RCC 7860 (cell line): Measurements from ENCODE around the gene CPN2.

ENCODE experiments used
- DNase-seq: peaks from one replicate; pipeline ENCODE4 v3.0.0-alpha.2; 2015; ENCODE audit warnings: low spot score
- FAIRE-seq: peaks from 2 replicates; lab custom pipeline; 2012; peaks lifted over from hg19 to GRCh38; lab: Jason Lieb, UNC

CPN2 gene

DNA sequence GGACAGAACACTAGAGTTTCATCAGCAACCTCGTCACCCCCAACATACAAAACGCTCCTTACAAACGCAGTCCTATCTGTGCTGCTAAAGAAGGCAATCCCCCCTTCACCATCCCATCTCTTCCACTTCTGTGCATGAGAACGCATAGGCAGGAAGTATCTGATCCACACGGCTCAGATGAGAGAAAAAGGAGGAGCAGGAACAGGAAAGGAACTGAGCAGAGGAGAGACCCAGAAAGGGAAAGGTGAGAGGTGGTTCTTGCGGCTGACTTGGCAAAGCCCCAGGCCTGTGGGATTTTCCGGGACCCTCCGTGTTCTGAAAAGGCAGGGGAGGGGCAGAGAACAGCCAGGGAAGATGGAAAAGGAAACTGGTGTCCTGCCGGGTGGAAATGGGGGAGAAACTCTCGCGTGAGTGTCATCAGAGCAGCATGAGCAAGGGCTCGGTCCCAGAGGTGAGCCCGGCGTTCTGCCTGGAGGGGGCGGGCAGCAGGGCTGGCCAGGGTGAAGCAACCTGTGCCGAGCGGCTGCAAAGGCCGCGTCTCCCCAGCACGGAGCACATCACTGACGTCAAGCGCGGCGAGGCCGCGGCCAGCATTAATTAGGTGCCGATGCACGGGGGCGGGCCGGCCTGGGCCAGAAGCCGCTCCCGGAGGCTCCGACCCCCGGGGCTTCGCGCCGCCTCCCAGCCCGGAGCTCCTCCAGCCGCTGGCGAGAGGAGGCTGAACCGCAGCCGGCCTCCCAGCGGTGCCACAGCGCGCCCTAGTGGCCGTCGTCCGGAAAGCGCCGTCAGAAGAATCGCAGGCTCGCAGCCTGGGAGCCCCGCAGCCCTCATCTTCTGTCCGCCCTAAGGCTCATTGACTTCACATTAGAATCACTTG is 35.8 kb downstream of the CPN2 start:
- FAIRE-seq, result no peak
- peak; percentile 61 for DNase-seq

DNA sequence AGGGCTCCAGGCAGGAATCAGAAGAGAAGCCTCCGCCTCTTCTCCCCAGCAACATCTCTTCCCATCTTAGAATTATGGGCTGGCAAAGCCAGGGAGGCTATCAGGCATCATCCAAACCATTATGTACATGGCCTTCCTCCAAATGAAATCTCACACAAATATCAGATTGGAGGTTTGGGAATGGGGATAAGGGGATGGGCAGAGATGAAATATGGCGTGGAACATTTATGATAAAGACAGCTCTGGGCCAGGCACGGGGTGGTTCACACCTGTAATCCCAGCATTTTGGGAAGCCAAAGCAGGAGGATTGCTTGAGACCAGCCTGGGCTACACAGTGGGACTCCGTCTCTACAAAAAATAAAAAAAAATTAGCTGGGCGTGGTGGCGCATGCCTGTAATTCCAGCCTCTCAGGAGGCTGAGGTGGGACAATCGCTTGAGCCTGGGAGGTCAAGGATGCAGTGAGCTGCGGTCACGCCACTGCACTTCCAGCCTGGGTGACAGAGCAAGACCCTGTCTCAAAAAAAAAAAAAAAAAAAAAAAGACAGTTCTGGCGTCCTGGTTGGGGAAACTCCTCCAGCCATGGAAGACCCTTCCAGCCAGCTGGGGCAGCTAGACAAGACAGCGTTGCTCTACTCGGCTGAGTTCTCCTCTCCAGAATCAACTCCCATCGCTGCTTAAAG is 36.6 kb downstream of the CPN2 start:
- FAIRE-seq, result no peak

DNA sequence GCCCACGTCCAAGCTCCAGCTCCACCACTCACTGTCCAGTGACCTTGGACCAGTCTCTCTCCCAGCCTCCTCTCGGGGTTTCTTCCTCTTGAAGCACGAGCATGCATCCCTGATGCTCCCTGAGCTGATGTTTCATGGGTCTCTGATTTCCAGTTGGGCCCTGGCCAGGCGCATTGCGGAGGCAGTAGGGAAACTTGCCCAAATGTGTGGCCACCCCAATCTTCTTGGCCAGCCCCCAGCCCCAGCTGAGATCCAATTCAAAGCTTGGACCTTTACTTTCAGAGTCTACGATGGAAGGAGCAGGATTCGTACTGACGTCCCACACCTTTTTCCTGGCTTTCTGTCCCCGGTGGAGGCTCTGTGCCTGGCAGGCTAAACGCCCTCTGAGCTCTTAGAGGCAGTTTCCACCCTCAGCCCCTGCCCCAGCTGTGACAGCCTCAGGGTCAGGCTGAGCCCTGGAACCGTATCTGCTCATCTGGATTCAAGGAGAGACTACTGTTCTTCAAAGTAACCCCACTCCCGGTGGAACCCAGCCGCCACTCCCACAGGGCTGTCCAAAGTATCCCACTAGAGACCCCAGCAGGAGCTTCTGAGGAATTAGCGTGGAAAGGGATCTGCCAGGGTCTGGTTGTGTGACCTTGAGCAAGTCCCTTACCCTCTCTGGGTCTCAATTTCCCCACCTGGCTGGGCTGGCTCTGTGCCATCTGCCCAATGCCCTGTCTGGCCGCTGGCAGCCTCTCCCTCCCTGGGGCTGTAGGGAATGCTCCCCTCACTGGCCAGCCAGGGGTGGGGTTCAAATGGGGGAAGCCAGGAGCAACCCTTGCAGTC is 37.4 kb downstream of the CPN2 start:
- DNase-seq, result no peak
- FAIRE-seq, result no peak

More for the DNA sequence above, 36.6 kb downstream of the CPN2 start:
- DNase-seq, result no peak

DNA sequence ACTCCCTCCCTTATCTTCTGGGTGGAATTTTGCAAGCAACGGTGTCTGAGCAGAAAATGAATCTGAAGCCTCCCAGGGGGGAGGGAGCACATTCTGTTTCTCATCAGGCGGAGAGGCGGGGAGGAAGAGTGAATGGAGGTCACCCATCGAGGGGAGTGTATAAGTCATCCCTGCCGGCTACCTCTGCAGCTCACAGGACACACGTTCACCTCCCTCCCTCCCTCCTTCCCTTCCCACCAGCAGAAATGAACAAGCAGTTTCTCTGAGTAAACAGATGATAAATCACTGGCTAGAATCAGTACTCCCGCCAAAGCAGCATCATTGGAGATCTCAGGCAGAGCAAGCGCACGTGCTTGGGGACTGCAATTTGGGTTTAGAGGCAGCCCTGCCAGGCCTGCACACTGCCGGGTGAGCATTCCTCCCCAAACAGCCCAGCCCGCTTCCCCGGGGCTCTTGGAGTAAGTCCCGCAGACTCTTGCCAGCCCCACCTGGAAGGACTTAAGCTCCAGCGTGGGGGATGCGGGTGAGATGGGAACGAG is 38.3 kb downstream of the CPN2 start:
- FAIRE-seq, result peak; percentile 65
- DNase-seq, result peak; percentile 80

DNA sequence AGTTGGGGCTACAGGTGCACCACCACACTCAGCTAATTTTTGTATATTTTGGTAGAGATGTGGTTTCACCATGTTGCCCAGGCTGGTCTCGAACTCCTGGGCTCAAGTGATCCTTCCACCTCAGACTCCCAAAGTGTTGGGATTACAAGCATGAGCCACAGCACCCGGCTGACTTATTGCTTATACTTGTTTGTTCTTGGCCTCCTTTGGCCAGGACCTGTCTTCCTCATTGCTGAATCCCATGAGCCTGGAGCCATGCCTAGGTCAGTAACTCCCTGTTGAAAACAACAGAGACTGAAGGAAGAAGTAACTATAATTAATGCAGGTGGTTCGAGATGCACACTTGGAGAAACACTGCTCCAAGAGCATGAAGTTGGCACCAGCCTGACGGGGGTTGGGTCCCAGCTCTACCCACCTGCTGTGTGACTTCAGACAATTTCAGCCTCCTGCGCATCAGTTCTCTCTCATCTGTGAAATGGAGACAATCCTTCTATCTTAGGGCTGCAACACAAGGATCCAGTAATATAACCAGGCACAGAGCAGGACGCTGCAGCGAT is 38.9 kb downstream of the CPN2 start:
- FAIRE-seq (no peak), DNase-seq (no peak)

DNA sequence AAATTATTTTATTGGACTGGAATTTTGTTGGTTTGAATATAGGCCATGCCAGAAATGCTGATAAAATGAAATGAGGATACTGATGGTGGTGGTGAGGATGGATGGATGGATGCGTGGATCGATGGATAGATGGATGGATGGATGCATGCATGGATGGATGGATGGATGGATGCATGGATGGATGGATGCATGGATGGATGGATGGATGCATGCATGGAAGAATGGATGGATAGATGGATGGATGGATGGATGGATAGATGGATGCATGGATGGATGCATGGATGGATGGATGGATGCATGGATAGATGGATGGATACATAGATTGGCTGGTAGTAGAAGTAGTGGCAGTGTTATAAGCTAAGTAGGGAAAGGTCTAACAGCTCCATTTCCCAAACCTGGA is 40.1 kb downstream of the CPN2 start:
- DNase-seq (no peak), FAIRE-seq (no peak)

DNA sequence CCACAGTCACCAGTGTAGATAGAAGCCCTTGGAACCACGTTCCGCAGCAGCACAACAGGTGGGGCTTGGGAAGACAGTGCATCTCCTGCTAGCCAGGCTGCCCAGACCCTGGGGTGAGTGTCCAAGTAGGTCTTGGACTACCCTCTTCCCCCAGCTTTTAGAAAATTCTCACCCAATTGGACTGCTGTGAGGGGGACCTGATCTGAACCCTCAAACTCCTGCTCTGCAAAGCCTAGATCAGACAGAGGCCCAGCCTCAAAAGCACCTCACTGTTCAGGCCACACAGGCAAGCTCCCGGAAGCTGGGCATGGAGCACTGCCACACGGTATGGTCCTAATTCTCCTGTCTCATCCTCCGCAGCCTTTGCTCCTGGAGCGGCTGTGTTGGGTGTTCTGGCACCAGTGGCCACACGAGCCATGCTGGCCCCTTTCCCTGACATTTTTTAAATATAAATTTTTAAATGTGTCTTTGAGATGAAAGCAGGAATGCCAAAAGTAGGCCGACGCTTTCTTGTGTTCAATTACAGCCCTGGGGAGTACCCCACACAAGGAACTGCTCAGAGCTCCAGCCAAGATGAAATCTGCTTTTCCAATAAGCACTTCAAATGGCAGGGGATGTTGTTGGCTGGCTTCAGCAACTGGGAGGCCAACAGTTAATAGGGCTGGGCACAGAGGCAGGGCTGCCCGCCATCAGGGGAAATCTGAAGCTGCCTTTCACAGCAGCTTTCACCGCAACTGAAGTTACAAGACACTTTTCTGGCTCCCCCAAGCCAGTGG is 40.9 kb downstream of the CPN2 start:
- DNase-seq (no peak), FAIRE-seq (no peak)

DNA sequence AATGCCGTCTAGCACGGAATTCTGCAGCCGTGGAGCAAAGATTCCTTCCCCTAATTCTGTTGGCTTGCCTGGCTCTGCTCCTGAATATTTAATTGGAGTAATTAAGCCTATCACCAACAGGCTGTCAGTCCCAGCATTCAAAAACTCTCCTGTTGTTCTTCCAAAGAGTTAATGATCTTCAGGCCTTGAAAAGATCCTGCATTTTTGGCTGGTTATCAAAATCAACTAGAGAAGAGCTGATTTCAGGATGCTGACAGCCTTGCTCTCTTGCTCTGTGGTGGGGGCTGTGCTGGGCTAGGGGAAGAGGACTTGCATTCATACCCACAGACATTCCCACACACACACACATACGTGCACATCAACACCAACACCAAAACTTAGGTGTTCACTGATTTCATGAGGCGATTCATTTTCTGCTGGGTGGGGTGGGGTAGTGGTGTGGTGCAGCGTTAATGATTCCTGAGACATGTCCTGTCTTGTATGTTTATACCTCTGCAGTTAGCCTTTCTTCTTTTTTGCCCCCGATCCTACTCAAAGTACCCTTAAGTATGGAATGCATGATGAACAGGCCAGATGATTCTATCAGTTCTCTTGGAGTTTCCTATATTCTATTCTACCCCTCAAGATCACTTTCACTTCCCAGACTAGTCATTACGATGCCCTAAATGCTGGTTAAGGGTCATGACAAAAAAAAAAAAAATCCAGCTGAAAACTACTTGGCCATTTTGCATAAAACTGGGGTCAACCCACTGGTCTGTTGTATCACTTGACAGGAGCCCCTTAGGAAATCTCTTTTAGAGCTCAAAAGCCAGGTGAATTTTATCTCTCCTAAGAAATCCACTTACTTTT is 42.3 kb downstream of the CPN2 start:
- FAIRE-seq, result peak; percentile 54
- DNase-seq, result no peak

DNA sequence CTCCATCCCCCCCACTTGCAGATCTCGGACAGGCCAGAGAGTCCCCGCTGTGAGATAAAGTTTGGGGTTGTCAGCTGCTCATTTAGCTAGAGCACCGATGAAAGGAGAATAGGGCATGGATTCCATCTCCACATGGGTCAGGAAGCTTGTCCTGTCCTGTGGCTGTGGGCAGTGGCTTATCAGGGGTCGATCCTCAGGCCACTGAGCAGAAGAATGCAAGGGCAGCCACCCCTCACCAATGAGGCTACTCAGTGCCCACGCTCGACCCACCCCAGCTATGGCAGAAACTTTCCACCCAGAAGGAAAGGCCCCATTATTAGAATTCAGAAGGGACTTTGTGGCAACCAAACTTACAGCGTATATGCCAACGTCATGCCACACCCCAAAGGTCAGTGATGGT is 43.3 kb downstream of the CPN2 start:
- FAIRE-seq (no peak), DNase-seq (no peak)

DNA sequence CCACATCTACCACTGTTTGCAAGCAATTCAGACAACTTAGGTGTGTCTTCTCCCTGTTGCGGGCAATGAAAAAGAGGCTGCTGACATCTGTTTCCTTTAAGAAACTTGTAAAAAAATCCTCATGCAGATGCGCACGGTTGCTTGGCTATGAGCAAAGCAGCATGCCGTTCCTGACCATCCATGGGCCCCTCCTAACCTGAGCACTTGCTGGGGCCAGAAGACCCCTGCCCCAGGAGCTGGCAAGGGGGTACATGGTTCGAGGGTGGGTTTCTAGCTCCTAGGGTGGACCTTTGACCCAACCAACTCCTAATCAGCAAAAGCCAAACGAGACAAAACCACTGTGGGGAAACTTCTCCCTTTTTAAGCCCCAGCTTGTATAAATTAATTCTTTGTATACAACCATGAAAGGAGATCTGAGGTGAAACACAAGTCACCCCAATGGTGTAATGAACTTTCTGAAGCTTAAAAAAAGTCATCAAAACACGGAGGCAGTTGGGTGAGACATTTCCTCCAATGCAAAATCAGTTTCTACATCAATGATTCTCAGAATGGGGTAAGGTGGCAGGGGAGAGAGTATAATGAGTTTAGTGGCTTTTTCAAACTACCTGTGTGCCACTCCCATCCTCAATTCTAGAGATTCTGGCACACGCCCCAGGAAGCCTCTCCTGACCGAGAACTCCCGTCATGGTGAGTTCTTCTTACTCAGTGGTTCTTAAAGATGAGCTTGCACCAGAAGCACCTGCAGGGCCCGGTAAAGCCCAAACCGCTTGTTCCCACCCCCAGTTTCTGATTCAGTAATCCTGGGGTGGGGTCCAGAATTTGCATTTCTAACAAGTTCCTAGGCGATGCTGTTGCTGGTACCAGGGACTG is 44.1 kb downstream of the CPN2 start:
- FAIRE-seq (no peak), DNase-seq (no peak)

DNA sequence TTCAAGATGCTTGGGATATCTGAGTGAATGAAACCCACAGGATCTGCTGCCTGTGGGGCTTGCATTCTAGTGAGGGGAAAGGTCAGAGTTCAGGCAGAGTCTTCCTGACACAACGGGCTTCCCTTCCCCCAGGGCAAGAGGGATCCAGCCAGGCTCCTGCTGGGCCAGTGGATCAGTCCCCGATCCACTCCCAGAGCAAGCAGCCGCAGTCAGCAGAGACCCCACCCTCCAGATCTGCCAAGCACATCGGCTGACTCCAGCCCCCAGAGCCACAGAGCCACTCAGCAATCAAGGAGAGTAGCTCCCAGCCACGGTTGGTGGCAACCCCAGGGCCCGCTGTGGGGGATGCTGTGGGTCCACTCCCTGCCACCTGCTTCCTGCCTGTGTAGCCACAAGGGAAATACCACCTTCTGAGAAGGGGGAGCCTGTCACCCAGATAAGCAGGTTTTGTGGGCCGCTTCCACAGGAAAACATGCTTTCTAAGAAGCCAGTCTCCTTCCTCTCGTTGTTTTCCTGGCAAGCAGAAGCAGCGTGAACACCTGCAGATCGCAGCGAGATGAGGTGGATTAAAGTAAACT is 44.9 kb downstream of the CPN2 start:
- FAIRE-seq (no peak), DNase-seq (no peak)

DNA sequence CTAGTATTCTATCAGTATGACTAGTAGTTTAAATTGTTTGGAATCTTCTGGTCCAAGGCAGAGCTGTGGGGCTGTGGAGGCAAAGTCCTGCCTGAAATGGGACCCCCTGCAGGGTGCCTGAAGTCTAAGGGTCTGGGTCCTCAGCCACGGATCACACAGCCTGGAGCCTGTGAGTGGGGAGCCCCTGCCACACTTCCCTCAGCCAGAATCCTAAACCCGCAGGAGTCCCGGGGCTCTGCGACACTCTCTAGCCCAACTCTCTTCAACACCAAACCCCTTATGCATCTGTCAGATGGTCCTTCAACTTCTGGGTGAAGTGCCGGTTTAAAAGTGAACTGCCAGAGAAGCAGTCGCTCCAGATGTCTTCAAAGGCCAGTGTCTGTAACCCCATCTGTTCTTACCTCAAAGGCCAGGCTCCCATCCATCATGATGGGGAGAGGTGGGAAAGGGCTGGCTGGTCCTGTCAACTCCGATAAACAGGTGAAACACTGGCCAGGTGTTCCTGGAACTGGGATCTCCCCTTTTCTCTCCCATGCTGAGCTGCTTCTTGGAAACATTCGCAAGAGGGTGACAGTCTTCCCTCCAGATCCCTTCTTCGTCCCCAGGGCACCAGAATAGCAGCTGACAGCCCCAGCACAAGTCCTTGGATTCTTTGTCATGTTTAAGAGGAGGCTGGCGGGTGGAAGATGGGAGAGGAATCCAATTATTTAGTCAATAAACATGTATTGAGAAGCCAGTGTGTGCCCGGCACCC is 45.6 kb downstream of the CPN2 start:
- DNase-seq (no peak), FAIRE-seq (no peak)

DNA sequence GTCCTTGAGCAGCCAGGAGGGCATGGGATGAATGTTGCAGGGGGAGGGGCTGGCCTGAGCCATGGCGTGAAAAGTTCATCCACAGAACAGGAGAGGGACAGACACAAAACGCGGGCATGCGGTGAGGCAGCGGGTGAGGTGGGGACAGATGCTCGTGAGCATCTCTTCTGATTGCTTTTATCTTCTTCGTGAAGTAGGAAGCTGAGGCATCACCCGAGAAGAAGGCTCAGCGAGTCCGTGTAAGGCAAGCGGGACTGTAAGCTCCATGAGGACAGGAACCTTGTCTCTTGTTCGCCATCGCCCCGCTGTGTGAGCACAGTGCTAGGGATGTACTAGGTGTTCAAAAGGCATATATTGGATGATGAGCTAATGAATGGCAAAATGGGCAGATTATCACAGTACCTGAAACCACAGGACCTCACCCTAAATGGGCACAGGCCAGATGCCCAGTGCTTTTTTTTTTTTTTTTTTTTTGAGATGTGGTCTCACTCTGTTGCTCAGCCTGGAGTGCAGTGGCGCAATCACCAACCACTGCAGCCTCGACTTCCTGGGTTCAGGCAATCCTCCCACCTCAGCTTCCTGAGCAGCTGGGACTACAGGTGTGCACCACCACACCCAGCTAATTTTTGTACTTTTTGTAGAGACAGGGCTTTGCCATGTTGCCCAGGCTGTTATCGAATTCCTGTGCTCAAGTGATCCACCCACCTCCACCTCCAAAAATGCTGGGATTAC is 46.8 kb downstream of the CPN2 start:
- no peak for DNase-seq
- no peak for FAIRE-seq

DNA sequence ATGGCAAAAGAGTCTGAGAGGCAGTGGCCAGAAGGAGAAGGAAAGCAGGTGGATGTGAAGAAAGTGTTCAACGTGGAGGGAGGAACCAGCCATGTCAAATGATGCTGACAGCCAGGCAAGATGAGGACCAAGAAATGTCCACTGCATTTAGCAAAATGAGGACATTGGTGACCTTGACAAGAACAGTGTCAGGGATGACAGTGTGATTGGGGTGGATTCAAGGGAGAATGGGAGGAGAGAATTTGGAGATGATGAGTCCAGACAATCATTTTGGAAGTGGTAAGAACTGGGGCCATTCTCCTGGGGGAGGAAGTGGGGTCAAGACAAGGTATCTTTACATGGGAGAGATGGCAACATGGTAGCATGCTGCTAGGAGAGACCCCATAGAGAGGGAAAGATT is 47.4 kb downstream of the CPN2 start:
- no peak for DNase-seq
- no peak for FAIRE-seq

DNA sequence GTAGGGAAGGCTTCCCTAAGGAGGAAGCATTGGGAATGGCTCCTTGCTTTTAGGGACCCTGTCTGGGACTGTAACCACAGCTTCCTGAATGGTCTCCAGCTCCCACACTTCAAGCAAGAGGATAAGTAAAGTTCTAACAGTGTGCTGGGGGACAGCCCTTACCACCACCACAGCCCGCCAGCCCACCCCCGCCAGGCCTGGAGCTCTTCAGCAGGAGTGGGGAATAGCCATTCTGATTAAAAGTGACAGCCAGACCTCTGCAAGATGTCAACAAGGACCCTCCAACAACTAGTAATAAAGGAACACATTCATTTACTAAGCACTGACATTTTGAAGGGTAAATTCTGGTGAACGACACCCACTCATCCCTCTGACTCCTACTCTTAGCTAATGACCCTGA is 49.4 kb downstream of the CPN2 start:
- no peak for DNase-seq
- FAIRE-seq, result no peak

DNA sequence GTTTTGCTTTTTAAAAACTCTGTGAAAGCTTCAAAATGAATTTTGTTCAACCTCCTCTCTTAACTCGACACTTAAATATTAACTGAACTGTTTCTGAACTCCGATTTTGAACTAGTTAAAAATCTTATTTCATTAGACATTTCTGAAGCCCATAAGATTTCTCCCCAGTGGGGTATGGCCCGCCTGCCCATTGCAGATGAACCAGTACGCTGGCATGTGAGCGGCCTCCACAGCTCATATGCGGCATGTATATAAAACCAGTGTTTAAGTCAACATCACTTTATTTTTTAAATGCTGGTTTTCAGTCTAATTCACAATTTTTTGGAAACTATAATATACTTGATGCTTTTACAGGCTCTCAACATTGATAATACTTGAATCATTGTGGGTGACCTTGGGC is 50.2 kb downstream of the CPN2 start:
- FAIRE-seq, result no peak

DNA sequence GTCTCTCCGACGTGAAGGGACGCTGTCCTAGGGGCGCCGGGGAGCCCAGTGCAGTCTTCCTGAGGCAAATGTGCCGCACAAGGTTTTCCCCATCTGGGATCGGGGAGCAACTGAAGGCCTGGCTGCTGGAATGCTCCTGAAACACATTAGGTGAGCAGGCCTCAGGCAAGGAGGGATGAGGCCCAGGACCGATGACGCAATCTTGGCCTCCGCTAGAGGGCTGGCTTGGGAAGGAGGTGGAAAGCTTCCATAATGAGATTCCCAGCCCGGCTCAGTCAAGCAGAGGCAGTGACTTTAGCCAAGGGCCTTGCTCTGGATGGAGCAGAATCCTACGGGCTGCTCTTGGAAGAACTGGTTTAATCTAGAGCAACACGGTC is 50.8 kb downstream of the CPN2 start:
- FAIRE-seq (no peak), DNase-seq (no peak)

More for the DNA sequence above, 50.2 kb downstream of the CPN2 start:
- DNase-seq, result no peak
